Activated CD8-positive, alpha-beta memory T cell treated with anti-CD3 and anti-CD28 coated beads, Interleukin-2, amount 50 U/mL, for 24 hours (primary cell): ENCODE data around the gene NKX6-2.

Experiments
- DNase-seq: peaks from one replicate; pipeline ENCODE4 v3.0.0-alpha.2; 2020; ENCODE audit errors: extremely low read depth

The NKX6-2 gene

GRCh38 chr10:132813001-132813401 is 27.1 kb upstream of the NKX6-2 start:
- no peak for DNase-seq

- DNase-seq, result no peak
Measured at GRCh38 chr10:132812520-132812919, 26.6 kb upstream of the NKX6-2 start.

- DNase-seq, result no peak
Measured at GRCh38 chr10:132811891-132812481, 26.0 kb upstream of the NKX6-2 start.

GRCh38 chr10:132810807-132811700 is 25.1 kb upstream of the NKX6-2 start:
- DNase-seq, result no peak

- no peak for DNase-seq
Measured at GRCh38 chr10:132810141-132810806, 24.3 kb upstream of the NKX6-2 start.

GRCh38 chr10:132809232-132810140 is 23.5 kb upstream of the NKX6-2 start:
- DNase-seq, result no peak

- no peak for DNase-seq
Measured at GRCh38 chr10:132808383-132809231, 22.7 kb upstream of the NKX6-2 start.

GRCh38 chr10:132807621-132808049 is 21.7 kb upstream of the NKX6-2 start:
- DNase-seq, result no peak

GRCh38 chr10:132806561-132807003 is 20.6 kb upstream of the NKX6-2 start:
- DNase-seq, result no peak

GRCh38 chr10:132806110-132806509 is 20.2 kb upstream of the NKX6-2 start:
- DNase-seq, result no peak

GRCh38 chr10:132805599-132805998 is 19.7 kb upstream of the NKX6-2 start:
- DNase-seq, result no peak

- DNase-seq, result no peak
Measured at GRCh38 chr10:132804785-132805426, 19.0 kb upstream of the NKX6-2 start.

- DNase-seq, result no peak
Measured at GRCh38 chr10:132804287-132804686, 18.3 kb upstream of the NKX6-2 start.

- DNase-seq, result no peak
Measured at GRCh38 chr10:132803416-132804210, 17.7 kb upstream of the NKX6-2 start.

- DNase-seq, result no peak
Measured at GRCh38 chr10:132802694-132803320, 16.9 kb upstream of the NKX6-2 start.

GRCh38 chr10:132802048-132802447 is 16.1 kb upstream of the NKX6-2 start:
- no peak for DNase-seq

GRCh38 chr10:132799865-132800264 is 13.9 kb upstream of the NKX6-2 start:
- DNase-seq, result no peak

- no peak for DNase-seq
Measured at GRCh38 chr10:132798876-132799275, 12.9 kb upstream of the NKX6-2 start.

GRCh38 chr10:132798403-132798802 is 12.5 kb upstream of the NKX6-2 start:
- no peak for DNase-seq
